HG03135 (cell line): ENCODE data around the gene SELENOP.

Experiments
- ATAC-seq: cut with Tn5 transposase; IDR thresholded peaks from one replicate; pipeline ENCODE4 v1.9.1; 2021; ENCODE audit warnings: mild to moderate bottlenecking, moderate library complexity; ENCODE audit not compliant: unreplicated experiment

The SELENOP gene

GRCh38 chr5:42799668-42800114 lies 12.0 kb downstream of the SELENOP start:
- no peak for ATAC-seq

DNA sequence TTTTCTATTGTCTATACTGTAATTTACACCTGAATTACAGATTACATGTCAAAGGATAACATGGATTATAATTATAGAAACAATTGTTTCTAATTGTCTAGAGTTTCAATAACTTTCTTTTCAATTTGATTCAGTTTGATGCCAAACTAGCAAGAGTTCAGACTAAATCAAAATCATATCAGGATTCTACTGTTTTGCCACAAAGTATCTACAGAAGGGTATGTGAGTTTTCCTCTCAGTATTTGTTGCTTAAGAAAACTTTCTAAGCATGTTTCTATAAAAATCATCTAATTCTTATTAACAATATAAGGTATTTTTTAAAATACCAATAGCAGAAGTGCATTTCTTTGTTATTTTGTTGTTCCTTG lies 12.5 kb downstream of the SELENOP start:
- no peak for ATAC-seq

DNA sequence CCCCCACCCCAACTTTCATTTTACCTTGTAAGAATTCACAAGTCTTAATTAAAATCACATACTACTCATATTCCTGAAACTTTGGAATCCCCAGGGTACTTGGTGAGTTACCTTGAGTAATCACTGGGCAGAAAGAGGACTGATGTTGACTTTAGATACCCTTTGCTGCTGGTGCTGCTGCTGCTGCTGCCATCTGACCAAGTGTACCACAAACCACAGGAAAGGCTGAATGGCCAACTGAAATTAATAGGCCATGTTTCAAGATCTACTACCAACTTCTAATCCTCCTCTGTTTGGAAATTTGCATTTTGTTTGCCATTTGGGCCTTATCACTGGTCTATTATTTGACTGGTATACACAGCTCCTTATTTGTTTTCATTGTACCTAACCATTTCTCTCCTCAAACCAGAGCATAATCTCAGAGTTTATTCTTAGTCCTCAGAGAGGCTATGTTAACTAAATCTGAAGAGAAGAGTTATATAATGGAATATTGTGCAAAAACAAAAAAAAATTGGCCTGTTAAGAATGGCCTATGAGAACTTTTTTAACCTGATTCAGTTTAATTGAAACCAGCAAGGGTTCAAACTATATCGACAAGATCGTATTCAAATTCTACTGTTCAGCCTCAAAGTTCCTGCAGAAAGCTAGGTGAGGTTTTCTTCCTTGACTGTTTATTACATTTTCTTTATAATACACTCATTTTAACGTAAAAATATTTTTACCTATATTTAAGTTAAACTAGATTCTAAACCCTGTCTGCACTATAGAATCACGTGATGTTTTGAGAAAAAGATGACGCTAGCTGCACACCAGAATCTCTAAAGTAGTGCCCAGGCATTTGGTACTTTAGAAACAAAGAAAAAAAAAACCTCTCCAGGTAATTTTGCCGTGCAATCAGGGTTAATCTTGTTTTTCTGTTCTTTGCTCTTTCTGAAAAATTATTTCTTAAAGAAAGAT lies 13.1 kb downstream of the SELENOP start:
- no peak for ATAC-seq

- ATAC-seq: no peak
Observed at GRCh38 chr5:42791151-42791550, 20.5 kb downstream of the SELENOP start.

GRCh38 chr5:42787845-42788244 lies 23.8 kb downstream of the SELENOP start:
- no peak for ATAC-seq

GRCh38 chr5:42787073-42787472 lies 24.6 kb downstream of the SELENOP start:
- no peak for ATAC-seq

GRCh38 chr5:42785756-42786155 lies 25.9 kb downstream of the SELENOP start:
- ATAC-seq: no peak

DNA sequence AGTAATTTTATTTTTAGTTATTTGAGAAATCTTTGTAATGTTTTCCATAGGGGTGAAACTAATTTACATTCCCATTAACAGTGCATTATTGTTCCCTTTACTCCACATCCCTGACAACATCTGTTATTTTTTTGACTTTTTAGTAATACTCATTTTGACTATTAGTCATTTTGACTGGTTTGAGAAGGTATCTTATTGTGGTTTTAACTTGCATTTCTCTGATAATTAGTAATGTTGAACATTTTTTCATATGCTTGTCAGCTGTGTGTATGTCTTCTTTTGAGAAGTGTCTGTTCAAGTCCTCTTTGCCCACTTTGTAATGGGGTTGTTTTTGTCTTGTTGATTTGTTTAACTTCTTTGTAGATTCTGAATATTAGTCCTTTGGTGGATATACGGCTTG lies 27.6 kb downstream of the SELENOP start:
- no peak for ATAC-seq

GRCh38 chr5:42781584-42781983 lies 30.1 kb downstream of the SELENOP start:
- no peak for ATAC-seq

- peak; percentile 70 for ATAC-seq
Observed at GRCh38 chr5:42779083-42779482, 32.6 kb downstream of the SELENOP start.

GRCh38 chr5:42772265-42772993 lies 39.3 kb downstream of the SELENOP start:
- ATAC-seq: no peak

- no peak for ATAC-seq
Observed at GRCh38 chr5:42770003-42770402, 41.7 kb downstream of the SELENOP start.

GRCh38 chr5:42768106-42768504 lies 43.6 kb downstream of the SELENOP start:
- no peak for ATAC-seq

GRCh38 chr5:42767491-42768105 lies 44.1 kb downstream of the SELENOP start:
- no peak for ATAC-seq

DNA sequence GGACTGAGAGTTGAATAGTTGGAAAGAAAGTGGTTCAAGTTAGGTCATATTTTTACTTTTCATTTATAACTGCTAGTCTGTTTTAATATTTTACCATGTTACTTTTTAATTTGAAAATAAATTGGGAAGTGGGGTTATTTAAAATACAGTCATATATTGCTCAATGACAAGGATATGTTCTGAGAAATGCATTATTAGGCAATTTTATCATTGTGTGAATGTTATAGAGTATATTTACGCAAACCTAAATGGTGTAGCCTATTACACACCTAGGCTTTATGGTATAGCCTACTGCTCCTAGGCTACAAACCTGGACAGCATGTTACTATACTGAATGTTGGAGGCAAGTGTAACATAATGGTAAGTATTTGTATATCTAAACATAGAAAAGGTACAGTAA lies 49.9 kb downstream of the SELENOP start:
- ATAC-seq: no peak

GRCh38 chr5:42760426-42760825 lies 51.3 kb downstream of the SELENOP start:
- ATAC-seq: no peak

DNA sequence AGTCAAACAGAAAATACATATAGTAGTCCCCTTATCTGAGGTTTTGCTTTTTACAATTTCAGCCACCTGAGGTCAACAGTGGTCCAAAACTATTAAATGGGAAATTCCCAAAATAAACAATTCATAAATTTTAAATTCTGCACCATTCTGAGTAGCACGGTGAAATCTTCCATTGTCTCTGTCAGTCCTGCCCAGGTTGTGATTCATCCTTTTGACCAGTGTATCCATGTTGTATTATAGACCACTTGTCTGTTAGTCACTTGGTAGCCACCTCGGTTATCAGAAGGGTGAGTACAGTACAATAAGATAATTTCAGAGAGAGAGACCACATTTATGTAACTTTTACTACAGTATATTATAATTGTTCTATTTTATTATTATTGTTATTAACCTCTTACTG lies 52.2 kb downstream of the SELENOP start:
- ATAC-seq: no peak

GRCh38 chr5:42756606-42757601 lies 54.8 kb downstream of the SELENOP start, which contains the start of gene CCDC152:
Gene CCDC152, plus strand, starts transcription at chr5:42756818. Its CDS starts 2,304 bp downstream, at chr5:42759122.
- peak; percentile 94 for ATAC-seq

GRCh38 chr5:42753099-42753498 lies 58.6 kb downstream of the SELENOP start:
- no peak for ATAC-seq

DNA sequence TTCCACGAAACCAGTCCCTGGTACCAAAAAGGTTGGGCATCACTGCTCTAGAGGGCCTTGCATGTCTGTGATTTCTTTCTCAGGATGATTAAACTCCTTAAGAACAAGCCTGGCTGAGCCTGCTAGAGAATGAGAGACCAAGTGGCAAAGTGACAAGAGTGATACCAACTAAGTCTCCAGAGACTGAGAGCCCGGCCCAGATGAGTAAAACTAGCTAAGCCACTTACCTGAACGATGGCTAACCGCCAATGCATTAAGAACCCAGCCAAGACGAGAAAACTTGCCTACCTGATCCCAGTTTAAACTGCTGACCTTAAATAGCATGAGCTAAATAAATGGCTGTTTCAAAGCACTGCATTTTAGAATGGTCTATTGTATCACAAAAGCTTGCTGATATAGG lies 60.6 kb downstream of the SELENOP start:
- no peak for ATAC-seq
